ENCODE measurements around the gene AMY1A. TPM values are rescaled to one million over a fixed set of nuclear protein-coding genes. Genes with fewer than 3 reads are reported as not detected.
"Not testable (repeated sequence)": the region's sequence is repeated elsewhere in the genome, so short reads cannot be mapped to it uniquely, and the experiment has no call there.

AMY1A gene
- total RNA-seq (2014; rRNA removed; shearing (Covaris generic); ENCODE audit: low replicate concordance): not detected in 2 replicates

- H2AFZ ChIP-seq (ENCODE audit: low read length); H4K20me1 ChIP-seq (ENCODE audit: insufficient read depth, low read depth, low read length); H3K79me2 ChIP-seq (ENCODE audit: low read length); H3K27ac ChIP-seq (ENCODE audit: low read length); H3K9me2 ChIP-seq (replicated peaks; ENCODE audit: insufficient read depth, low read length); H3K9me3 ChIP-seq (ENCODE audit: low read length); H3K9ac ChIP-seq (ENCODE audit: low read length); H3K27me3 ChIP-seq (ENCODE audit: low read length); DNase-seq; H3K4me2 ChIP-seq (ENCODE audit: low read depth, low read length, poor library complexity, severe bottlenecking); H3K4me1 ChIP-seq (ENCODE audit: low read length); H3K4me3 ChIP-seq (ENCODE audit: low read length); H3K36me3 ChIP-seq (ENCODE audit: insufficient read depth, low read length): not testable (repeated sequence)
Measured at GRCh38 chr1:103655460-103655859, at the start of gene AMY1A. Gene AMY1A (plus strand): TSS chr1:103655760. CDS start chr1:103656331, 571 bp downstream.

GRCh38 chr1:103616362-103616761 is 39.2 kb upstream of the AMY1A start:
- H2AFZ ChIP-seq (ENCODE audit: low read length): peak overlapping the region; percentile 41; the same call in 1 of the 2 replicates
- no peaks in the 10 kb centered on the region for H3K27me3 ChIP-seq (ENCODE audit: low read length)
- H4K20me1 ChIP-seq (ENCODE audit: insufficient read depth, low read depth, low read length): no peaks in the 10 kb centered on the region
- H3K9me2 ChIP-seq (replicated peaks; ENCODE audit: insufficient read depth, low read length): no peaks in the 10 kb centered on the region
- no peak overlapping the region for H3K4me3 ChIP-seq (ENCODE audit: low read length)
- H3K9ac ChIP-seq (ENCODE audit: low read length): no peak overlapping the region
- H3K4me2 ChIP-seq (ENCODE audit: low read depth, low read length, poor library complexity, severe bottlenecking): no peak overlapping the region
- DNase-seq: no peak
- H3K4me1 ChIP-seq (ENCODE audit: low read length): no peaks in the 10 kb centered on the region
- no peaks in the 10 kb centered on the region for H3K9me3 ChIP-seq (ENCODE audit: low read length)
- no peaks in the 10 kb centered on the region for H3K36me3 ChIP-seq (ENCODE audit: insufficient read depth, low read length)
- no peaks in the 10 kb centered on the region for H3K79me2 ChIP-seq (ENCODE audit: low read length)
- H3K27ac ChIP-seq (ENCODE audit: low read length): no peak overlapping the region

- DNase-seq; H3K27me3 ChIP-seq (ENCODE audit: low read length); H3K27ac ChIP-seq (ENCODE audit: low read length); H3K79me2 ChIP-seq (ENCODE audit: low read length); H3K4me2 ChIP-seq (ENCODE audit: low read depth, low read length, poor library complexity, severe bottlenecking); H3K9me2 ChIP-seq (replicated peaks; ENCODE audit: insufficient read depth, low read length); H3K4me3 ChIP-seq (ENCODE audit: low read length); H3K9ac ChIP-seq (ENCODE audit: low read length); H4K20me1 ChIP-seq (ENCODE audit: insufficient read depth, low read depth, low read length); H3K9me3 ChIP-seq (ENCODE audit: low read length); H3K4me1 ChIP-seq (ENCODE audit: low read length); H3K36me3 ChIP-seq (ENCODE audit: insufficient read depth, low read length): not testable (repeated sequence)
- H2AFZ ChIP-seq (ENCODE audit: low read length): peak within 1 kb of the TSS; percentile 41; the same call in 1 of the 2 replicates
Measured at GRCh38 chr1:103616994-103617477, 38.5 kb upstream of the AMY1A start, which contains the start of gene AMY2A. Gene AMY2A (plus strand): TSS chr1:103617427. CDS start chr1:103617441, 14 bp downstream.

GRCh38 chr1:103627436-103627835 is 28.1 kb upstream of the AMY1A start:
- H3K4me1 ChIP-seq (ENCODE audit: low read length); H3K4me3 ChIP-seq (ENCODE audit: low read length); H4K20me1 ChIP-seq (ENCODE audit: insufficient read depth, low read depth, low read length); H2AFZ ChIP-seq (ENCODE audit: low read length); H3K36me3 ChIP-seq (ENCODE audit: insufficient read depth, low read length); DNase-seq; H3K9me2 ChIP-seq (replicated peaks; ENCODE audit: insufficient read depth, low read length); H3K79me2 ChIP-seq (ENCODE audit: low read length); H3K9ac ChIP-seq (ENCODE audit: low read length); H3K27me3 ChIP-seq (ENCODE audit: low read length); H3K9me3 ChIP-seq (ENCODE audit: low read length); H3K27ac ChIP-seq (ENCODE audit: low read length); H3K4me2 ChIP-seq (ENCODE audit: low read depth, low read length, poor library complexity, severe bottlenecking): not testable (repeated sequence)

GRCh38 chr1:103641194-103641593 is 14.4 kb upstream of the AMY1A start:
- H3K4me3 ChIP-seq (ENCODE audit: low read length); H3K4me2 ChIP-seq (ENCODE audit: low read depth, low read length, poor library complexity, severe bottlenecking); H3K9ac ChIP-seq (ENCODE audit: low read length); H3K9me2 ChIP-seq (replicated peaks; ENCODE audit: insufficient read depth, low read length); H3K27ac ChIP-seq (ENCODE audit: low read length); H2AFZ ChIP-seq (ENCODE audit: low read length); H3K9me3 ChIP-seq (ENCODE audit: low read length); H3K4me1 ChIP-seq (ENCODE audit: low read length); H3K27me3 ChIP-seq (ENCODE audit: low read length); H3K36me3 ChIP-seq (ENCODE audit: insufficient read depth, low read length); H4K20me1 ChIP-seq (ENCODE audit: insufficient read depth, low read depth, low read length); H3K79me2 ChIP-seq (ENCODE audit: low read length); DNase-seq: not testable (repeated sequence)

GRCh38 chr1:103643908-103644307 is 11.7 kb upstream of the AMY1A start:
- not testable (repeated sequence) for H3K79me2 ChIP-seq (ENCODE audit: low read length); H3K9ac ChIP-seq (ENCODE audit: low read length); H3K4me3 ChIP-seq (ENCODE audit: low read length); H3K4me1 ChIP-seq (ENCODE audit: low read length); H3K9me3 ChIP-seq (ENCODE audit: low read length); H3K4me2 ChIP-seq (ENCODE audit: low read depth, low read length, poor library complexity, severe bottlenecking); H3K27me3 ChIP-seq (ENCODE audit: low read length); H2AFZ ChIP-seq (ENCODE audit: low read length); H3K9me2 ChIP-seq (replicated peaks; ENCODE audit: insufficient read depth, low read length); DNase-seq; H3K27ac ChIP-seq (ENCODE audit: low read length); H4K20me1 ChIP-seq (ENCODE audit: insufficient read depth, low read depth, low read length); H3K36me3 ChIP-seq (ENCODE audit: insufficient read depth, low read length)

GRCh38 chr1:103650305-103650704 is 5.3 kb upstream of the AMY1A start:
- H3K9me2 ChIP-seq (replicated peaks; ENCODE audit: insufficient read depth, low read length); H3K4me1 ChIP-seq (ENCODE audit: low read length); H3K9me3 ChIP-seq (ENCODE audit: low read length); H3K4me3 ChIP-seq (ENCODE audit: low read length); H3K79me2 ChIP-seq (ENCODE audit: low read length); H3K27ac ChIP-seq (ENCODE audit: low read length); H3K27me3 ChIP-seq (ENCODE audit: low read length); H3K36me3 ChIP-seq (ENCODE audit: insufficient read depth, low read length); H3K4me2 ChIP-seq (ENCODE audit: low read depth, low read length, poor library complexity, severe bottlenecking); H4K20me1 ChIP-seq (ENCODE audit: insufficient read depth, low read depth, low read length); H2AFZ ChIP-seq (ENCODE audit: low read length); H3K9ac ChIP-seq (ENCODE audit: low read length); DNase-seq: not testable (repeated sequence)

GRCh38 chr1:103650889-103651288 is 4.7 kb upstream of the AMY1A start:
- H2AFZ ChIP-seq (ENCODE audit: low read length); H3K36me3 ChIP-seq (ENCODE audit: insufficient read depth, low read length); DNase-seq; H3K9me2 ChIP-seq (replicated peaks; ENCODE audit: insufficient read depth, low read length); H3K9ac ChIP-seq (ENCODE audit: low read length); H3K79me2 ChIP-seq (ENCODE audit: low read length); H4K20me1 ChIP-seq (ENCODE audit: insufficient read depth, low read depth, low read length); H3K27me3 ChIP-seq (ENCODE audit: low read length); H3K4me1 ChIP-seq (ENCODE audit: low read length); H3K4me3 ChIP-seq (ENCODE audit: low read length); H3K27ac ChIP-seq (ENCODE audit: low read length); H3K9me3 ChIP-seq (ENCODE audit: low read length); H3K4me2 ChIP-seq (ENCODE audit: low read depth, low read length, poor library complexity, severe bottlenecking): not testable (repeated sequence)

GRCh38 chr1:103654133-103654532 is 1.4 kb upstream of the AMY1A start:
- not testable (repeated sequence) for H3K27ac ChIP-seq (ENCODE audit: low read length); H3K9me2 ChIP-seq (replicated peaks; ENCODE audit: insufficient read depth, low read length); H3K36me3 ChIP-seq (ENCODE audit: insufficient read depth, low read length); H3K4me1 ChIP-seq (ENCODE audit: low read length); H3K4me2 ChIP-seq (ENCODE audit: low read depth, low read length, poor library complexity, severe bottlenecking); H3K4me3 ChIP-seq (ENCODE audit: low read length); H3K9me3 ChIP-seq (ENCODE audit: low read length); DNase-seq; H2AFZ ChIP-seq (ENCODE audit: low read length); H3K9ac ChIP-seq (ENCODE audit: low read length); H4K20me1 ChIP-seq (ENCODE audit: insufficient read depth, low read depth, low read length); H3K27me3 ChIP-seq (ENCODE audit: low read length); H3K79me2 ChIP-seq (ENCODE audit: low read length)

Measured in Karpas-422 (cell line).